ENCODE results near the gene SIGLEC6.
A peak's percentile ranks its signal among the peaks of the same experiment; 100 is the strongest.

SIGLEC6 gene

GRCh38 chr19:51476164-51476563 is 55.3 kb downstream of the SIGLEC6 start:
- DNase-seq (ENCODE audit: low read depth in 2 of 2), result no peak

- peak; percentile 77 to 85 for DNase-seq (ENCODE audit: low read depth in 2 of 2)
Measured at GRCh38 chr19:51473009-51473707, 58.3 kb downstream of the SIGLEC6 start.

GRCh38 chr19:51472607-51473006 is 58.9 kb downstream of the SIGLEC6 start:
- no peak for DNase-seq (ENCODE audit: low read depth in 2 of 2)

- no peak for DNase-seq (ENCODE audit: low read depth in 2 of 2)
Measured at GRCh38 chr19:51471527-51471926, 59.9 kb downstream of the SIGLEC6 start.

DNA sequence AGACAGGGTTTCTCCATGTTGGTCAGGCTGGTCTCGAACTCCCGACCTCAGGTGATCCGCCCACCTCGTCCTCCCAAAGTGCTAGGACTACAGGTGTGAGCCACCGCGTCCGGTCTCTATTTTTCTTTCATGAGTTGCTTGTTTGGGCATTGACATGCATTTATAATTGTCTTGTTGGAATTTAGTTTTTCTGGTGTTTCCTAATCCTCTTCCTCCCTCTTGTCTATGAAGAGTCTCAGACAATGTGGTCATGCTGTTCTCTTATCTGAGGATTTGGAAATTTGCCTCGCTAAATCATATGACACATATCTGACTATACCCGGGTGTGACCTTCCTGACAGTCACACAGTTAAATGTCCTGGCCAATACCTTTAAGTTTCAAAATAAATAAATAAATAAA is 60.5 kb downstream of the SIGLEC6 start:
- no peak for DNase-seq (ENCODE audit: low read depth in 2 of 2)

- no peak for DNase-seq (ENCODE audit: low read depth in 2 of 2)
Measured at GRCh38 chr19:51469629-51470028, 61.8 kb downstream of the SIGLEC6 start.

- DNase-seq (ENCODE audit: low read depth in 2 of 2), result no peak
Measured at GRCh38 chr19:51469162-51469561, 62.3 kb downstream of the SIGLEC6 start.

- DNase-seq (ENCODE audit: low read depth in 2 of 2), result no peak
Measured at GRCh38 chr19:51468545-51468920, 62.9 kb downstream of the SIGLEC6 start.

DNA sequence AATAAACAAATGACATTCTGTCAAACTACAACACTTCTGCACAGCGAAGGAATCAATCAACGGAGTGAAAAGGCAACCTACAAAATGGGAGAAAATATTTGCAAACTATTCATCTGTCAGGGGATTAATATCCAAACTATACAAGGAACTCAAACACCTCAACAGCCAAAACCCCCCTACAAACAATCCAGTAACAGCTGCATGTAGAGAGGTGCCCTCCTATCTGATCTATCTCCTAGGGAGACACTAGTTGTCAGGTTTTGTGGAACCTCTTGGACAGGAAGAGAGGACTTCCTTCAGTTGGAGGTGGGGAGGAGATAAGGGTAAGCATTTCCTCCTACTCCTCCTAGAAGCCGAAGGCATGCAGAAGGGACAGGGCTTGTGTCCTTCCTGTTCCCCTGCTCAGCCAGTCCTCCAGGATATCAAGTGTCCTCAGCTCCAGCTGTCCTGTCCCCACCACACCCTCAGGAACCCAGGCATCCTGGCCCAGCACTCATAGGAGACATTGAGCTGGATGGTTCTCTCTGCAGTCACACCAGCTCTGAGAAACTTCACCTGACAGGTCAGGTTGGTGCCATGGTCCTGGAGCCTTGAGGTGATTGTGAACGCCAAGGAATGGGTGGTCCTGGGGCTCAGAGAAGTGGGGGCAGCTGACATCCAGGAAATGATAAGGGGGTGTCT is 63.5 kb downstream of the SIGLEC6 start:
- no peak for DNase-seq (ENCODE audit: low read depth in 2 of 2)

Data from stimulated activated CD8-positive, alpha-beta memory T cell treated with anti-CD3 and anti-CD28 coated beads, Interleukin-2, amount 100 ng/mL, for 48 hours (primary cell).